HAP-1 (cell line): ENCODE results near the gene GLB1L.

Experiments used
- DNase-seq, 2 experiments: peaks; one replicate each; pipeline ENCODE4 v3.0.0-alpha.2; 2016 to 2020; ENCODE audit warnings: low spot score in 2 of 2
- H3K27me3 ChIP-seq: fragments of 250-450 bp; sonication (Bioruptor Pico); 2 replicates; pipeline ENCODE4 v1.5.1; 2020; ENCODE audit warnings: low read depth, mild to moderate bottlenecking, moderate library complexity
- H3K36me3 ChIP-seq: fragments of 250-450 bp; sonication (Bioruptor Pico); replicated peaks from 2 replicates; pipeline ENCODE4 v1.5.1; 2020; ENCODE audit warnings: mild to moderate bottlenecking
- H3K4me1 ChIP-seq: fragments of 250-450 bp; sonication (Bioruptor Pico); 2 replicates; pipeline ENCODE4 v1.5.1; 2020; ENCODE audit warnings: mild to moderate bottlenecking
- H3K4me3 ChIP-seq: fragments of 250-450 bp; sonication (Bioruptor Pico); 2 replicates; pipeline ENCODE4 v1.5.1; 2020; ENCODE audit warnings: mild to moderate bottlenecking, moderate library complexity
- H3K9me3 ChIP-seq: fragments of 250-450 bp; sonication (Bioruptor Pico); 2 replicates; pipeline ENCODE4 v1.5.1; 2020; ENCODE audit warnings: mild to moderate bottlenecking, moderate library complexity
- in situ Hi-C: fragments of 300-500 bp; cut with MboI; formaldehyde crosslinking; loops from 3 replicates; pipeline ENCODE4 v1.14.3; 2020; ENCODE audit warnings: low sequenced_read_pairs, inconsistent platforms, mixed read lengths

The GLB1L gene

GRCh38 chr2:219218732-219219701 lies 26.2 kb downstream of the GLB1L start, which contains the start of gene ABCB6:
ABCB6 (minus strand) TSS chr2:219218958; CDS start chr2:219218673, 285 bp downstream.
- no peak for DNase-seq
- Histone ChIP-seq H3K9me3 (no peaks in the 10 kb centered on the region), H3K4me1 (peaks cover 11% of the 10 kb centered on the region), H3K4me3 (no peak within 1 kb of the TSS), H3K27me3 (no peaks in the 10 kb centered on the region), H3K36me3 (peaks cover 48% of the 10 kb centered on the region)
- in situ Hi-C loops = no loop called here

GRCh38 chr2:219218217-219218731 lies 27.0 kb downstream of the GLB1L start:
- Histone ChIP-seq H3K4me1 (peaks cover 11% of the 10 kb centered on the region), H3K4me3 (no peak overlapping the region), H3K9me3 (no peaks in the 10 kb centered on the region), H3K27me3 (no peaks in the 10 kb centered on the region), H3K36me3 (peaks cover 41% of the 10 kb centered on the region)
- DNase-seq = no peak
- in situ Hi-C loops = no loop called here

GRCh38 chr2:219216535-219216915 lies 28.7 kb downstream of the GLB1L start:
- no peaks in the 10 kb centered on the region for H3K9me3 ChIP-seq
- no peaks in the 10 kb centered on the region for H3K27me3 ChIP-seq
- peaks cover 11% of the 10 kb centered on the region for H3K4me1 ChIP-seq
- no peak overlapping the region for H3K4me3 ChIP-seq
- in situ Hi-C loops = no loop called here
- peaks cover 26% of the 10 kb centered on the region for H3K36me3 ChIP-seq
- no peak for DNase-seq

- peaks cover 21% of the 10 kb centered on the region for H3K36me3 ChIP-seq
- H3K4me1 ChIP-seq = peaks cover 11% of the 10 kb centered on the region
- in situ Hi-C loops = no loop called here
- H3K27me3 ChIP-seq = no peaks in the 10 kb centered on the region
- no peak overlapping the region for H3K4me3 ChIP-seq
- DNase-seq = no peak
- H3K9me3 ChIP-seq = no peaks in the 10 kb centered on the region
Observed at GRCh38 chr2:219215871-219216534, 29.2 kb downstream of the GLB1L start.

GRCh38 chr2:219214786-219215185 lies 30.5 kb downstream of the GLB1L start:
- no peak for DNase-seq

GRCh38 chr2:219214141-219214540 lies 31.1 kb downstream of the GLB1L start:
- no peaks in the 10 kb centered on the region for H3K27me3 ChIP-seq
- no peak for DNase-seq
- peaks cover 6% of the 10 kb centered on the region for H3K36me3 ChIP-seq
- H3K9me3 ChIP-seq = no peaks in the 10 kb centered on the region
- H3K4me3 ChIP-seq = no peak overlapping the region
- H3K4me1 ChIP-seq = peaks cover 11% of the 10 kb centered on the region
- in situ Hi-C loops = no loop called here

More at GRCh38 chr2:219214786-219215185, 30.5 kb downstream of the GLB1L start:
- in situ Hi-C loops = no loop called here
- no peak overlapping the region for H3K4me3 ChIP-seq
- peaks cover 11% of the 10 kb centered on the region for H3K4me1 ChIP-seq
- no peaks in the 10 kb centered on the region for H3K9me3 ChIP-seq
- H3K27me3 ChIP-seq = no peaks in the 10 kb centered on the region
- H3K36me3 ChIP-seq = peaks cover 10% of the 10 kb centered on the region

GRCh38 chr2:219213486-219214071 lies 31.7 kb downstream of the GLB1L start:
- in situ Hi-C loops = no loop called here
- no peaks in the 10 kb centered on the region for H3K9me3 ChIP-seq
- H3K27me3 ChIP-seq = no peaks in the 10 kb centered on the region
- H3K4me1 ChIP-seq = peaks cover 11% of the 10 kb centered on the region
- no peak for DNase-seq
- peaks cover 6% of the 10 kb centered on the region; the same call in 1 of the 2 replicates for H3K36me3 ChIP-seq
- H3K4me3 ChIP-seq = no peak overlapping the region

GRCh38 chr2:219213026-219213415 lies 32.2 kb downstream of the GLB1L start:
- no peak for DNase-seq
- Histone ChIP-seq H3K4me3 (no peak overlapping the region), H3K4me1 (peaks cover 7% of the 10 kb centered on the region), H3K36me3 (peaks cover 11% of the 10 kb centered on the region; the same call in 1 of the 2 replicates), H3K9me3 (no peaks in the 10 kb centered on the region), H3K27me3 (no peaks in the 10 kb centered on the region)
- in situ Hi-C loops = no loop called here

- in situ Hi-C loops = no loop called here
- peaks cover 10% of the 10 kb centered on the region for H3K4me1 ChIP-seq
- peaks cover 9% of the 10 kb centered on the region; the same call in 1 of the 2 replicates for H3K36me3 ChIP-seq
- no peak for DNase-seq
- no peaks in the 10 kb centered on the region for H3K9me3 ChIP-seq
- H3K27me3 ChIP-seq = no peaks in the 10 kb centered on the region
- H3K4me3 ChIP-seq = no peak overlapping the region
Observed at GRCh38 chr2:219210886-219211362, 34.3 kb downstream of the GLB1L start.

- Histone ChIP-seq H3K9me3 (no peaks in the 10 kb centered on the region), H3K36me3 (peaks cover 8% of the 10 kb centered on the region; the same call in 1 of the 2 replicates), H3K27me3 (no peaks in the 10 kb centered on the region), H3K4me3 (no peak overlapping the region), H3K4me1 (peaks cover 11% of the 10 kb centered on the region)
- in situ Hi-C loops = no loop called here
- DNase-seq = no peak
Observed at GRCh38 chr2:219210196-219210885, 34.9 kb downstream of the GLB1L start.

- no peak for DNase-seq
- Histone ChIP-seq H3K4me1 (peaks cover 11% of the 10 kb centered on the region), H3K27me3 (no peaks in the 10 kb centered on the region), H3K36me3 (peaks cover 8% of the 10 kb centered on the region; the same call in 1 of the 2 replicates), H3K4me3 (no peak overlapping the region), H3K9me3 (0 out of 2 replicates have a peak, but pooled peaks cover under 1% of the 10 kb centered on the region)
- in situ Hi-C loops = no loop called here
Observed at GRCh38 chr2:219209236-219210195, 35.7 kb downstream of the GLB1L start.
